MV-4-11 (cell line): ENCODE data around the gene SLC18A2.
"Not testable (repeated sequence)": the region's sequence is repeated elsewhere in the genome, so short reads cannot be mapped to it uniquely, and the experiment has no call there.

Experiments used
- DNase-seq: peaks from one replicate; lab custom pipeline; 2025; lab: John Stamatoyannopoulos, UW

The SLC18A2 gene

GRCh38 chr10:117262903-117263293, 22.0 kb downstream of the SLC18A2 start:
- DNase-seq = no peak

- DNase-seq = no peak
These were observed 23.9 kb downstream of the SLC18A2 start for GRCh38 chr10:117264782-117265181.

GRCh38 chr10:117266400-117266799, 25.5 kb downstream of the SLC18A2 start:
- DNase-seq = no peak

- no peak for DNase-seq
These were observed 25.9 kb downstream of the SLC18A2 start for GRCh38 chr10:117266812-117267211.

- DNase-seq = no peak
These were observed 27.3 kb downstream of the SLC18A2 start for GRCh38 chr10:117268258-117268657.

- DNase-seq = no peak
These were observed 28.0 kb downstream of the SLC18A2 start for GRCh38 chr10:117268907-117269306.

GRCh38 chr10:117271427-117271826, 30.5 kb downstream of the SLC18A2 start:
- DNase-seq = no peak

- no peak for DNase-seq
These were observed 31.5 kb downstream of the SLC18A2 start for GRCh38 chr10:117272195-117273076.

GRCh38 chr10:117273980-117274379, 33.1 kb downstream of the SLC18A2 start:
- no peak for DNase-seq

- DNase-seq = no peak
These were observed 33.6 kb downstream of the SLC18A2 start for GRCh38 chr10:117274509-117274908.

GRCh38 chr10:117275121-117275520, 34.2 kb downstream of the SLC18A2 start:
- no peak for DNase-seq

GRCh38 chr10:117277675-117278074, 36.8 kb downstream of the SLC18A2 start:
- no peak for DNase-seq

GRCh38 chr10:117284716-117285494, 44.0 kb downstream of the SLC18A2 start:
- DNase-seq = no peak

- DNase-seq = not testable (repeated sequence)
These were observed 50.0 kb downstream of the SLC18A2 start for GRCh38 chr10:117290872-117291271.

- peak; percentile 1 for DNase-seq
These were observed 53.2 kb downstream of the SLC18A2 start for GRCh38 chr10:117294039-117294645.

GRCh38 chr10:117294735-117295134, 53.8 kb downstream of the SLC18A2 start:
- no peak for DNase-seq

- no peak for DNase-seq
These were observed 57.3 kb downstream of the SLC18A2 start for GRCh38 chr10:117298219-117298618.

GRCh38 chr10:117299435-117299834, 58.5 kb downstream of the SLC18A2 start:
- no peak for DNase-seq

GRCh38 chr10:117300671-117301070, 59.8 kb downstream of the SLC18A2 start:
- no peak for DNase-seq

- not testable (repeated sequence) for DNase-seq
These were observed 62.5 kb downstream of the SLC18A2 start for GRCh38 chr10:117303451-117303850.

GRCh38 chr10:117306674-117307073, 65.8 kb downstream of the SLC18A2 start:
- DNase-seq = no peak

GRCh38 chr10:117311261-117311660, 70.3 kb downstream of the SLC18A2 start:
- no peak for DNase-seq

GRCh38 chr10:117312430-117312829, 71.5 kb downstream of the SLC18A2 start:
- no peak for DNase-seq
